NCI-H1417 treated with DMSO at 0.1 percent for 48 hours (cell line): ENCODE data around the gene NPIPA8.
"Not testable (repeated sequence)": the region's sequence is repeated elsewhere in the genome, so short reads cannot be mapped to it uniquely, and the experiment has no call there.

Source experiments
- DNase-seq: peaks from one replicate; lab custom pipeline; 2025; lab: John Stamatoyannopoulos, UW

Gene NPIPA8

GRCh38 chr16:18276756-18277155 lies 59.8 kb downstream of the NPIPA8 start:
- DNase-seq, result not testable (repeated sequence)

GRCh38 chr16:18270171-18270570 lies 66.4 kb downstream of the NPIPA8 start:
- not testable (repeated sequence) for DNase-seq
